Measurements from ENCODE around the gene IL27RA.

IL27RA gene

DNA sequence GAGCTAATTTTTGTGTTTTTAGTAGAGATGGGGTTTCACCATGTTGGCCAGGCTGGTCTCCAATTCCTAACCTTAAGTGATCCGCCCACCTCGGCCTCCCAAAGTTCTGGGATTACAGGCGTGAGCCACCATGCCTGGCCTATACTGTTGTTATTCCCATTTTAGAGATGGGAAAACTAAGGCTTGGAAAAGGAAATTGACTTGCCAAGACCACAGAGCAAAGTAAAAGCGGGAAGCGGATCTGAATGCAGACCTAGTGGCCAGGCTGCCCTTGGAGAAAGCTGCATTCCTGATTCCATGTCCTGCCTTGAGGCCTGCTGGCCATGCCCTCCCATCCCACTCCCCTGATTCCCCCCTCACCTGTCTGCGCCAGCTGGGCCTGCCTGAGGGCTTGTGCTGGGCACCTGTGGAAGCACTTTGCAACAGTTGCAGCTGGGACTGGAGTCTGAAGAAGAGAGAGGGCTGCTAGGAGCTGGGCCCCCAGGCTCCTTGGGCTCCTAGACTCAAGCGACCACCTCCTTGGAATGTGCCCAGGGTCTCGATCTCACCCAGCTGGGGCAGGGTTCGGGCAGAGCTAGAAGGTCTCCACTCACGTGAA is 24.6 kb downstream of the IL27RA start:
- no peaks in the 10 kb centered on the region for H3K4me1 ChIP-seq (ENCODE audit: insufficient read depth, low read length)
- H3K9me3 ChIP-seq (ENCODE audit: insufficient read depth, low read depth, low read length): no peaks in the 10 kb centered on the region
- peaks cover 33% of the 10 kb centered on the region for H3K27me3 ChIP-seq (ENCODE audit: insufficient read depth, low read length)
- H3K4me3 ChIP-seq (ENCODE audit: low read length): peak overlapping the region; percentile 70; the same call in 1 of the 2 replicates
- H3K27ac ChIP-seq (ENCODE audit: low read length): no peak overlapping the region
- H3K9ac ChIP-seq (ENCODE audit: low read depth, low read length): no peak overlapping the region
- H3K36me3 ChIP-seq (ENCODE audit: insufficient read depth, low read depth, low read length): no peaks in the 10 kb centered on the region

- Histone ChIP-seq H3K4me1 (ENCODE audit: insufficient read depth, low read length) (no peaks in the 10 kb centered on the region), H3K9ac (ENCODE audit: low read depth, low read length) (peak overlapping the region; percentile 37; the same call in 1 of the 2 replicates), H3K4me3 (ENCODE audit: low read length) (peak overlapping the region; percentile 70)
Measured at GRCh38 chr19:14056741-14057356, 25.3 kb downstream of the IL27RA start.

GRCh38 chr19:14058182-14059092 is 26.9 kb downstream of the IL27RA start:
- H3K4me3 ChIP-seq (ENCODE audit: low read length): peak overlapping the region; percentile 61
- no peak overlapping the region; the same call in 1 of the 2 replicates for H3K9ac ChIP-seq (ENCODE audit: low read depth, low read length)
- H3K4me1 ChIP-seq (ENCODE audit: insufficient read depth, low read length): no peaks in the 10 kb centered on the region
- no peaks in the 10 kb centered on the region for H3K36me3 ChIP-seq (ENCODE audit: insufficient read depth, low read depth, low read length)
- H3K27ac ChIP-seq (ENCODE audit: low read length): no peak overlapping the region
- H3K9me3 ChIP-seq (ENCODE audit: insufficient read depth, low read depth, low read length): no peaks in the 10 kb centered on the region
- peaks cover 33% of the 10 kb centered on the region for H3K27me3 ChIP-seq (ENCODE audit: insufficient read depth, low read length)

More at GRCh38 chr19:14056741-14057356, 25.3 kb downstream of the IL27RA start:
- H3K27me3 ChIP-seq (ENCODE audit: insufficient read depth, low read length): peaks cover 33% of the 10 kb centered on the region
- H3K9me3 ChIP-seq (ENCODE audit: insufficient read depth, low read depth, low read length): no peaks in the 10 kb centered on the region
- H3K36me3 ChIP-seq (ENCODE audit: insufficient read depth, low read depth, low read length): no peaks in the 10 kb centered on the region
- no peak overlapping the region for H3K27ac ChIP-seq (ENCODE audit: low read length)

GRCh38 chr19:14059093-14059480 is 27.5 kb downstream of the IL27RA start:
- H3K27ac ChIP-seq (ENCODE audit: low read length): no peak overlapping the region
- no peaks in the 10 kb centered on the region for H3K36me3 ChIP-seq (ENCODE audit: insufficient read depth, low read depth, low read length)
- H3K4me3 ChIP-seq (ENCODE audit: low read length): no peak overlapping the region
- H3K27me3 ChIP-seq (ENCODE audit: insufficient read depth, low read length): peaks cover 33% of the 10 kb centered on the region
- no peaks in the 10 kb centered on the region for H3K4me1 ChIP-seq (ENCODE audit: insufficient read depth, low read length)
- H3K9me3 ChIP-seq (ENCODE audit: insufficient read depth, low read depth, low read length): no peaks in the 10 kb centered on the region
- no peak overlapping the region for H3K9ac ChIP-seq (ENCODE audit: low read depth, low read length)

- Histone ChIP-seq H3K27me3 (ENCODE audit: insufficient read depth, low read length) (peaks cover 33% of the 10 kb centered on the region), H3K9ac (ENCODE audit: low read depth, low read length) (no peak overlapping the region), H3K27ac (ENCODE audit: low read length) (no peak overlapping the region), H3K4me1 (ENCODE audit: insufficient read depth, low read length) (no peaks in the 10 kb centered on the region), H3K9me3 (ENCODE audit: insufficient read depth, low read depth, low read length) (no peaks in the 10 kb centered on the region), H3K4me3 (ENCODE audit: low read length) (no peak overlapping the region), H3K36me3 (ENCODE audit: insufficient read depth, low read depth, low read length) (no peaks in the 10 kb centered on the region)
Measured at GRCh38 chr19:14059652-14060155, 28.1 kb downstream of the IL27RA start.

GRCh38 chr19:14061081-14061749 is 29.7 kb downstream of the IL27RA start:
- Histone ChIP-seq H3K27ac (ENCODE audit: low read length) (no peak overlapping the region), H3K9ac (ENCODE audit: low read depth, low read length) (no peak overlapping the region), H3K4me3 (ENCODE audit: low read length) (no peak overlapping the region), H3K4me1 (ENCODE audit: insufficient read depth, low read length) (no peaks in the 10 kb centered on the region), H3K36me3 (ENCODE audit: insufficient read depth, low read depth, low read length) (no peaks in the 10 kb centered on the region), H3K27me3 (ENCODE audit: insufficient read depth, low read length) (peaks cover 33% of the 10 kb centered on the region), H3K9me3 (ENCODE audit: insufficient read depth, low read depth, low read length) (no peaks in the 10 kb centered on the region)

GRCh38 chr19:14061751-14062557 is 30.4 kb downstream of the IL27RA start, which contains the start of gene PALM3:
PALM3 (minus strand) TSS chr19:14062076; CDS start chr19:14061980, 96 bp downstream.
- no peak within 1 kb of the TSS for H3K4me3 ChIP-seq (ENCODE audit: low read length)
- no peaks in the 10 kb centered on the region for H3K9me3 ChIP-seq (ENCODE audit: insufficient read depth, low read depth, low read length)
- no peak within 1 kb of the TSS for H3K27ac ChIP-seq (ENCODE audit: low read length)
- no peaks in the 10 kb centered on the region for H3K36me3 ChIP-seq (ENCODE audit: insufficient read depth, low read depth, low read length)
- H3K4me1 ChIP-seq (ENCODE audit: insufficient read depth, low read length): no peaks in the 10 kb centered on the region
- no peak within 1 kb of the TSS for H3K9ac ChIP-seq (ENCODE audit: low read depth, low read length)
- peaks cover 26% of the 10 kb centered on the region for H3K27me3 ChIP-seq (ENCODE audit: insufficient read depth, low read length)

DNA sequence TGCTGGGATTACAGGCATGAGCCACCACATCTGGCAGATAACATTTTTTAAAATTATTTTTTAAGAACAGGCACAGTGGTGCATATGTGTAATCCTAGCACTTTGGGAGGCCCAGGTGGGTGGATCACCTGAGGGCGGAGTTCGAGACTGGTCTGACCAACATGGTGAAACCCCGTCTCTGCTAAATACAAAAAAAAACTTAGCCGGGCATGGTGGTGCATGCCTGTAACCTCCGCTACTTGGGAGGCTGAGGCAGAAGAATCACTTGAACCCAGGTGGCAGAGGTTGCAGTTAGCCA is 30.9 kb downstream of the IL27RA start:
- Histone ChIP-seq H3K4me1 (ENCODE audit: insufficient read depth, low read length) (no peaks in the 10 kb centered on the region), H3K9ac (ENCODE audit: low read depth, low read length) (no peak overlapping the region), H3K27me3 (ENCODE audit: insufficient read depth, low read length) (peaks cover 23% of the 10 kb centered on the region), H3K36me3 (ENCODE audit: insufficient read depth, low read depth, low read length) (no peaks in the 10 kb centered on the region), H3K4me3 (ENCODE audit: low read length) (no peak overlapping the region), H3K9me3 (ENCODE audit: insufficient read depth, low read depth, low read length) (no peaks in the 10 kb centered on the region), H3K27ac (ENCODE audit: low read length) (no peak overlapping the region)

- Histone ChIP-seq H3K4me1 (ENCODE audit: insufficient read depth, low read length) (no peaks in the 10 kb centered on the region), H3K27ac (ENCODE audit: low read length) (no peak overlapping the region), H3K9me3 (ENCODE audit: insufficient read depth, low read depth, low read length) (no peaks in the 10 kb centered on the region), H3K9ac (ENCODE audit: low read depth, low read length) (no peak overlapping the region), H3K4me3 (ENCODE audit: low read length) (no peak overlapping the region), H3K36me3 (ENCODE audit: insufficient read depth, low read depth, low read length) (no peaks in the 10 kb centered on the region), H3K27me3 (ENCODE audit: insufficient read depth, low read length) (peaks cover 19% of the 10 kb centered on the region)
Measured at GRCh38 chr19:14063105-14063504, 31.5 kb downstream of the IL27RA start.

GRCh38 chr19:14066134-14066533 is 34.6 kb downstream of the IL27RA start:
- no peak overlapping the region for H3K9ac ChIP-seq (ENCODE audit: low read depth, low read length)
- H3K4me1 ChIP-seq (ENCODE audit: insufficient read depth, low read length): no peaks in the 10 kb centered on the region
- peaks cover 6% of the 10 kb centered on the region; the same call in 1 of the 2 replicates for H3K27me3 ChIP-seq (ENCODE audit: insufficient read depth, low read length)
- H3K9me3 ChIP-seq (ENCODE audit: insufficient read depth, low read depth, low read length): no peaks in the 10 kb centered on the region
- no peak overlapping the region for H3K27ac ChIP-seq (ENCODE audit: low read length)
- H3K4me3 ChIP-seq (ENCODE audit: low read length): no peak overlapping the region
- H3K36me3 ChIP-seq (ENCODE audit: insufficient read depth, low read depth, low read length): no peaks in the 10 kb centered on the region
